ENCODE results near the gene MTHFS.

The MTHFS gene

GRCh38 chr15:79874242-79874641 is 22.6 kb downstream of the MTHFS start:
- no peak for DNase-seq

- DNase-seq = no peak
Measured at GRCh38 chr15:79872358-79873017, 24.3 kb downstream of the MTHFS start.

DNA sequence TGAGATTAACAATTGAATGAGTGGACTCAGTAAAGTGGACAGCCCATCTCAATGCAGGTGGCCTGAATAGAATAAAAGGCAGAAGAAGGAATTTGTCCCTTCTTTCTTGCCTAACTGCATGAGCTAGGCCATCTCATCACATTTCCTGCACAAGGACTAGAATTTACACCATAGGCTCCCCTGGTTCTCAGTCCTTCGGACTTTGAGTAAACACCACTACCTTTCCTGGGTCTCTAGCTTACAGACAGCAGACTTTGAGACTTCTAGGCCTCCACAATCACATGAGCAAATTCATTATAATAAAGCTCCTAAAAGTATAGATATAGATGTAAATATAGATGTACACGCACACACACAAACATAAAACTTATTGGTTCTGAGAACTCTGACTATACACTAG is 28.3 kb downstream of the MTHFS start:
- no peak for DNase-seq

- no peak for DNase-seq
Measured at GRCh38 chr15:79863886-79864285, 32.9 kb downstream of the MTHFS start.

DNA sequence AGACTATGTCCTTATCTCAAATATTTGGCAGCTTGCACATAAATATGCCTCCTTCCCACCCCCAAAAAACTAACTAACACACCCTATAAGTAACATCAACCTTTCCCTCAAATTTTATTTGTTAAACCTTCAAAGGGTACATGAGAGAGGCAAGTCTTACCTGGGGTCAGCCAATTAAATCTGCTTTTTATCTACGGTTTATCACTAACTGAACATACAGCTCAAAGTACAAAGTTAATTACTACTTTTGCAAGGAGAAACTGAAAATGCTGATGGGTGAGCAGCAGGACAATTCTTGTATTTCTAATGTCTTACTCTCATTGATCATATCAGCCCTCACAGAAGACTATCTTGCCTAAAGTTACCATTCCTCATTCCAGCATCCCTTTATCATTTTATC is 34.6 kb downstream of the MTHFS start:
- no peak for DNase-seq

DNA sequence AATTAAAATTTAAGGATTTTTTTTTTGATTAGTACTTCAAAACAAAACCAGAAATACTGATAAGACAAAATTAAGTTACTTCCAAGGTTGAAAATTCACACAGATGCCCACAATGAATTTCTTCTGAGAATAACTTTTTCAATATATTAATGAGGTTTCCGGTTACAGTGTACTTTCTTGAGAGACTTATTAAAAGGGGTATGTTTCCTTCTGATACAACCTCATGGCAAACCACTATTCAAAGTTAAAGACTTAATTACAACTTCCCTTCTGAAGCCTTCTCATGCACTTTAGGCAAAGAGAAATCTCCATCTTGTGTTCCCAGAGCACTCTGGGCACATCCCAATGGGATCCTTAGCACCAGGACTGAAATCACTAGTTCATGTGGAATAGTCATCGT is 36.2 kb downstream of the MTHFS start:
- no peak for DNase-seq

DNA sequence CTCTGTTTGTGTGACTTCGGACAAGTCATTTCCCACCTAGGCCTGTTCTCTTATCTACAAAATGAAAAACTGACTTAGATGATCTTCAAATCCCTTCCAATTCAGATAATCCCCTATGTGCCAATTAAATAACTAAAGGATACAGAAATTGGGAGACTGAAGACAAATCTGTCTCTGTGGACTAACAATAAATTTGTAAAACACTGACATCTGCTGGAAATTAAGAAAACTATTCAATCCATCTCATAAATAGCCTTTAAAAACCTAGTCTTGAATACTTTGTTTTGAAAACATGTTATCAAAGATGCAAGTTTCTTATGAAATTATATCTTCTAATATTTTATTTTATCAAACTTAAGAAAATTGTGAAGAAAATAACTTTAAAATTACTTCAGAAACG is 38.3 kb downstream of the MTHFS start:
- no peak for DNase-seq

DNA sequence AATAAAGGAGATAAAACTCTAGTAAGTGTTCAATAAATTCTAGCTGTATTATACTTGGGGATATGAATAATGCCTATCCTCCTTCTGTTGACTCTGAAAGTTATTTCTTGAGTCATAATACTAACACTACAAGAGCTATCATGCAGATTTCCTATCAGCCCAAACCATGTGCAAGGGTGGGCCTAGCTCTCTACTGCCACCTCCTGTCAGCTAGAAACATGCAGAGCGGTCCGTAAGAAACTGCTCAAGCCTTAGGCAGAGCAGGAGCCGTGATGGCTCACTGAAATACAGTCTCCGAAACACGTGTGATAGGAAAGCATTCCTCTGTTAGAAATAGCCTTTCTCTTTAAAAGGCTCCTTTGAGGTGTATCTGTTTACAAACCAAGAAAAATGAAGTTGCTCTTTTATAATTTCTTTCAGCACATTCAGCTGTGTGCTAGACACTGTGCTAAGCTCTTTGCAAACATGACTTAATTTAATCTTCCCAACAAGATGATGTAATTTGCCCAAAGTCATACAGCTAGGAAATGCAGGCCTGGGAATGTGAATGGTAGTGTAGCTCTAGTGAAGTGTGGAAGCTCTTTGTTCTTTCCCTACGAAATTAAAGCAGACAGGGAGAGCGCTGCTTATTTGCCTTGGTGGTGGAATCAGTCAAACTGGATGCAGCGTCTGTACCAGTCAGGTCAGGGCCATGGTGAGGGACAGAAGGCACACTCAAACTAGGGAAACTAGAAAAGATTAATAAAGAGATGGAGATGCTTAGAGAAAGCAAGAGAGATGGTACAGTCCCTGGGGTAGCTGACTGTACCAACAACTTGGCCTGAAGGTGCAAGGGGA is 43.1 kb downstream of the MTHFS start:
- DNase-seq = no peak

DNA sequence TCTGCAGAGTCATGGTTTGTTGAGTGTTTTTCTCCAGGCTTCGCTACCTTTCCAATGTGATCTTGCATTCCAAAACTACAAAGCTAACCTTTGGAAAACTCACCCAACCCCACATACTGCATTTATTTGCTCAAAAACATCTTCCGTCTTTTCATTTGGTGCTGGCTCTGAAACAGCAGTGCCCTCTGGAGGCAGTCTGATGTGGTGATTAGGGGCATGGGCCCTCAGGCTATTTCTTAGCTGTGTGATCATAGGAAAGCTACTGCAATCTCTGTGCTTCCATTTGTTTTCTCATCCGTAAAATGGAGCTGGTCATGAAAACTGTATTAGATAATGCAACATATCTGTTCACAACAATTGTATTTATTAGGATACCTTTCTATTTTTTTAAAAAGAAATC is 47.0 kb downstream of the MTHFS start:
- no peak for DNase-seq

DNA sequence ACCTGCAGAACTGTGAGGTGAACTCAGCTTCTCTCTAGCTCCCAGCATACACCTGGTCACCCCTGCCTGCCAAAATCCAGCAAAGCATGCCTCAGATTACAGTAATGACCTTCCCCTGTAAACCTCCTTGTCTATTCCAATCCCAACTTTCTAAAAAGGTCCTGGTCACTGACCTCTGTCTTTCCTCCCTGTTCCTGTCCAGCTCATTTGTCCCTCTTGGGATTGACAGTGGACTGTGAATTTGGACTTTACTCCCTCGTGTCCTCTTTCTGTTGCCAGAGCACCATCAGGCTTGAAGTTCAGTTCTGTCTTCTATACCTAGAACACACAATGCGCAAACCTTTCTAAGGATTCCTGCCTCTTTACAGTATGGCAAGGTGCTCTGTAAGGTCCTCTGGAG is 50.3 kb downstream of the MTHFS start:
- DNase-seq = no peak

DNA sequence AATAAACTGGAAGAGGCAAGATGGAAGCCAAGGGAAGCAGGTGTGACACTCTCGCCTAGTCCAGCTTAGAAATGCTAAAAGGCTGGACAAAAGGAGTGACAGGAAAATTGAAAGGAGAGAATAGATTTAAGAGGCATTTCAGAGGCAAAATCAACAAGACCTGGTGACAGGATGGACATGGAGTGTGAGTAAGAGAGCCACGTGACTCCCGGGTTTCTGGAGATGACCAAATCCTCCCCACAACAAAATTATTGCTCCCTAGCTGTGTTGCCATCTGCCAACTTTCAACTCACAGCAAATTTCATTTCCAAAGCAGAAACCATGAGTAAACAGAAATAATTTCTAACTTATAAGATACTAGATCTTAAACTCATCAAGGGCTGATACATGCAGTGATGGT is 52.6 kb downstream of the MTHFS start:
- DNase-seq = no peak

DNA sequence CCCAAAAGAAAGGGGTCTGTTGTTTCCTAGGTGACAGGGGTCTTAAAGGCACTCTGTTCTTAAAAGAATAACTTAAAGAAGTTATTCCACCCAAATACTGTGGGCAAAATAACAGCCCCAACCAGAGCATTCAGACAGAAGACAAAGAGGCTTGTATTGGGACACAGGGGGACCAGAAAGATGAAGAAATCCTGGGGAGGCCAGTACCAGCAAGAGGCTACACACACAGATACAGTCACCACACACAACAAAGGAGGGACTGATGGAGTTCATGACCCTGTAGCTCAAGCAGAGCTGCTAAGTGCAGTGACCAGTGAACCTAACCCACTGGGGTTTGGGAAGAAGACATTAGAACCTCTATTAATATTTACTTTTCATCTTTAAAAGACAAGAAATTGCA is 59.0 kb downstream of the MTHFS start:
- no peak for DNase-seq

DNA sequence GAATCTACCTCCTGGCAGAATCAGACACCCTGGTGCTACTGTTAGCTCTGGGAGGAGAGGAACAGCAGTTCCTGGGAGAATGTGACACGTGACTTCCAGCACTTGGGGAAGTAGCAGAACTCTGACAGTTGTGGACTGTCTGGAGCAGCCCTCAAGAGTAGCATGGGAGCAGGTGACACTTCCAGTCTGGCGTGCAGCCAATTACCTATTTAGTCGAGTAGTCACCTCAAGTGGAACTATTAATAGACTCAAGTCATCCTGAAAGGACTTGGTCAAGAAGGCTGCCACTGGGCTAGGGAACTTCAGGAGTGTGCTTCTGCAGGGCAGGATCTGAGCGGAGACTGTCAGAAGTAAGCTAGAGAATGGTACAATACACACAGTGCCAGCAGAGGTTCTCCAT is 62.3 kb downstream of the MTHFS start:
- no peak for DNase-seq

- DNase-seq = no peak
Measured at GRCh38 chr15:79832367-79833120, 64.3 kb downstream of the MTHFS start.

GRCh38 chr15:79831604-79832003 is 65.2 kb downstream of the MTHFS start:
- no peak for DNase-seq

GRCh38 chr15:79829950-79830349 is 66.9 kb downstream of the MTHFS start:
- DNase-seq = no peak

DNA sequence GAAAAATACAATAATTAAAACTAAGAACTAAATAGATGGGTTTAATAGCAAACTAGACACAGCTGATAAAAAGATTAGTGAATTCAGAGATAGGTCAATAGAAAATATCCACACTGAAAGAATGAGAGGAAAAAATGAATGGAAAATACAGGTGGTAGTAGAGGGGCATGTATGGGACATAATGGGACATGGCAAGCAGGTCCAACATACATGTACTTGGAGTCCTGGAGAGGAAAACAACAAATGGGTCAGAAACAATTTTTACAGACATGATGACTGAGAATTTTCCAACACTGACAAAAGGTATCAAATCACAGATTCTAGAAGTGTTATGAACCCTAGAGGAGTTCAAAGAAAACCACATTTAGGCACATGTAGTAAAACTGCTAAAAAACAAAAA is 68.4 kb downstream of the MTHFS start:
- no peak for DNase-seq

- DNase-seq = no peak
Measured at GRCh38 chr15:79826800-79827199, 70.0 kb downstream of the MTHFS start.

GRCh38 chr15:79824136-79824701 is 72.6 kb downstream of the MTHFS start:
- DNase-seq = no peak

GRCh38 chr15:79820820-79821219 is 76.0 kb downstream of the MTHFS start:
- DNase-seq = no peak

DNA sequence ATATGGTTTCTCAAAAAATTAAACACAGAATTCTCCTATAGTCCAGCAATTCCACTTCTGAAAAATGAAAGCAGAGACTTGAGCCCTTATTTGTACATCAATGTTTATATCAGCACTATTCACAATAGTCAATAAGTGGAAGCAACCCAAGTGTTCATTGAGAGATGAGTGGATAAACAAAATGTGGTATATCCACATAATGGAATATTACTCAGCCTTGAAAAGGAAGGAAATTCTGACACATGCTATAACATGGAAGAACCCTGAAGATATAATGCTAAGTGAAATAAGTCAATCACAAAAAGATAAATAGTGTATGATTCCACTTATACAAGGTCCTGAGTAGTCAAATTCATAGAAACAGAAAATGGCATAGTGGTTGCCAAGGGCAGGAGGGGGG is 76.6 kb downstream of the MTHFS start:
- DNase-seq = no peak

DNA sequence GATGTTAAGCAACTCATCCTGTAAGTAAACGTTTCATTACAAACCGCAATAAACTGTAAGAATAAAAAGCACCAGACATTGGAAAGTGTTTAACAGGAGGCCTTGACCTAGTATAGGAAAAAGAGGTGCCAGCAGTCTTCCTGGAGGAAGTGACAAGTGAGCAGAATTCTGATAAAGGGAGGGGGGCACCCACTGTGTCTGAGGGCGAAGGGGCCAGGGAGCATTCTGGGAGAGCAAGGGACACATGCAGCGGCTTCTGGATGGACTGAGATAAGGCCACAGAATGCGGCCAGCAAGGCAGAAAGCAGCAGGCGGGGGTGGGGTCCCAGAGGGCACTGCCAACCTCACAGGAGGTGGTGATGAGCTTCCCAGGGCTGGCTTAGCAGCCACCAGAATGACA is 80.2 kb downstream of the MTHFS start:
- DNase-seq = no peak

DNA sequence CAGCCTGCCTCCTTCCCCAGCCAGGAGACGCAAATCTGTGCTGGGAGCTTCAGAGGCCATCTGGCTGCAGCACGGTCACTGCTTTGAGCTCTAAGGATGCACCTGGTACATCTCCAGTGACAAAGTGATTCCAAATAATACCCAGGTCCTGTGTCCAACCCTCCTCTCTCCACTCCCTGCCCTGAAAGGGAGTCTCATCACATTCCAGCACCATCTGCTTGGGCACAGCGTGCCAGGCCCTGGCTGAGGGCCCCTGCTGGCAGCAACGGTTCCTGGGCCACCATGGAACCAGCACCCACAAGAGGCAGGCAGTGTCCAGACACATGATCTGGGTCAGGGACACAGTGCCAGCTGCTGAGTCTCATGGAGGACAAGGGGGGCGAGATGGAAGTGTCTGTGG is 81.3 kb downstream of the MTHFS start:
- no peak for DNase-seq

GRCh38 chr15:79812541-79812940 is 84.3 kb downstream of the MTHFS start:
- no peak for DNase-seq
